ENCODE measurements around the gene GPI.

GRCh38 chr19:34411216-34411615 is 46.2 kb downstream of the GPI start:
- TF ChIP-seq SIN3A (IDR thresholded peaks at IDR 0.05; ENCODE audit: borderline replicate concordance, insufficient read depth, low read length) (no peak), REST (IDR thresholded peaks at IDR 0.05; ENCODE audit: insufficient read depth in 1 of 2, low read depth in 2 of 2, low read length in 2 of 2) (no peak), POLR2AphosphoS5 (IDR thresholded peaks at IDR 0.05; ENCODE audit: low read depth, low read length) (no peak)
